ENCODE measurements around the gene TMEM54. TPM values are rescaled to one million over a fixed set of nuclear protein-coding genes. Genes with fewer than 3 reads are reported as not detected.
A peak's percentile ranks its signal among the peaks of the same experiment; 100 is the strongest.

Gene TMEM54
- total and polyA plus RNA-seq, 2 of the 13 experiments (the other 11 are each of a cell fraction or from before 2014, with no cell fraction given): 2.5 to 2.9 TPM

GRCh38 chr1:32892368-32893197, 8.6 kb downstream of the TMEM54 start (continued):
- TF ChIP-seq ARID5B (CRISPR knock-in tag; IDR thresholded peaks at IDR 0.05) (no peak), ZNF883 (CRISPR knock-in tag; IDR thresholded peaks at IDR 0.05; ENCODE audit: not compliant biosample characterization) (no peak), NCOA1 (CRISPR knock-in tag; IDR thresholded peaks at IDR 0.05) (no peak), CTCF (CRISPR knock-in tag; IDR thresholded peaks at IDR 0.05) (peak; percentile 47), ZNF432 (CRISPR knock-in tag; IDR thresholded peaks at IDR 0.05; ENCODE audit: borderline replicate concordance) (no peak), MBD4 (IDR thresholded peaks at IDR 0.05; ENCODE audit: borderline replicate concordance, low read length) (no peak), GRHL1 (CRISPR knock-in tag; conservative IDR thresholded peaks at IDR 0.05) (no peak), PHF21A (CRISPR knock-in tag; IDR thresholded peaks at IDR 0.05) (no peak), ZNF646 (CRISPR knock-in tag; IDR thresholded peaks at IDR 0.05) (no peak), UBTF (CRISPR knock-in tag; IDR thresholded peaks at IDR 0.05) (no peak; the same call in 1 of the 2 replicates), RXRA (CRISPR knock-in tag; IDR thresholded peaks at IDR 0.05) (peak; percentile 2; the same call in 1 of the 2 replicates)
